Gastrocnemius medialis (tissue), 4 donors: ENCODE data around the gene CST3.

Experiments used
- POLR2A ChIP-seq, 2 donors: fragments of 450-650 bp; IDR thresholded peaks; one replicate each; pipeline ENCODE4 v1.6.1; 2017; ENCODE audit warnings: antibody characterized with exemption in 2 of 2, mild to moderate bottlenecking in 2 of 2, moderate library complexity in 2 of 2
- TF ChIP-seq, protein P1 (sequence below), 5 experiments: fragments of 450-650 bp in 3 of 5; fragments of 200-600 bp in 2 of 5; sonication (generic) in 2 of 5; IDR thresholded peaks in 4 of 5; conservative IDR thresholded peaks in 1 of 5; 1 replicate in 4 of 5; 2 replicates in 1 of 5; pipeline ENCODE4 v1.5.1; 2016 to 2019; ENCODE audit warnings: antibody characterized with exemption in 5 of 5, mild to moderate bottlenecking in 3 of 5, moderate library complexity in 3 of 5

DNA sequence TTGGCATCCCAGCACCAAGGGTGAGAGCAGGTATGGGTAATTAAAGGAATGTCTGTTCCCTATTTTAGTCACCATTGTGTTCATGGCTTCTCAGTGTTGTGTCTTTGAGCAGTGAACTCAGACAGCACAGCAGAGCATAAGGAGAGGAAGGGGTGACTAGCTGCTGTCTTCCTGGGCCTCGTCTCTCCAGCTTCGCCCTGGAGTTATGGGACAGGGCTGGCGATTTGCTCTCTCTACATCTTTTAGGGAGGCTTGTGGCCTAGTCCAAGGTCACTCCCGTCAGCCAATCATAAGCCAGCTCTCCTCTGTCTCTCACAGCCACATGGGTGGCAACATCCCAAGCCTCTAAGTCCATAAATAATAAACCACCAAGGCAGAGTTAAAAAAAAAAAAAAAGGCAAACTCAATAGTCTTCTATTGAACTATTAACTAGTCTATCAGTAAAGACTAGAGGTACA, 7.3 kb downstream of the CST3 start:
- TF ChIP-seq, protein P1, sequence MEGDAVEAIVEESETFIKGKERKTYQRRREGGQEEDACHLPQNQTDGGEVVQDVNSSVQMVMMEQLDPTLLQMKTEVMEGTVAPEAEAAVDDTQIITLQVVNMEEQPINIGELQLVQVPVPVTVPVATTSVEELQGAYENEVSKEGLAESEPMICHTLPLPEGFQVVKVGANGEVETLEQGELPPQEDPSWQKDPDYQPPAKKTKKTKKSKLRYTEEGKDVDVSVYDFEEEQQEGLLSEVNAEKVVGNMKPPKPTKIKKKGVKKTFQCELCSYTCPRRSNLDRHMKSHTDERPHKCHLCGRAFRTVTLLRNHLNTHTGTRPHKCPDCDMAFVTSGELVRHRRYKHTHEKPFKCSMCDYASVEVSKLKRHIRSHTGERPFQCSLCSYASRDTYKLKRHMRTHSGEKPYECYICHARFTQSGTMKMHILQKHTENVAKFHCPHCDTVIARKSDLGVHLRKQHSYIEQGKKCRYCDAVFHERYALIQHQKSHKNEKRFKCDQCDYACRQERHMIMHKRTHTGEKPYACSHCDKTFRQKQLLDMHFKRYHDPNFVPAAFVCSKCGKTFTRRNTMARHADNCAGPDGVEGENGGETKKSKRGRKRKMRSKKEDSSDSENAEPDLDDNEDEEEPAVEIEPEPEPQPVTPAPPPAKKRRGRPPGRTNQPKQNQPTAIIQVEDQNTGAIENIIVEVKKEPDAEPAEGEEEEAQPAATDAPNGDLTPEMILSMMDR (IDR thresholded peaks at IDR 0.05 in 4 of 5, conservative IDR thresholded peaks at IDR 0.05 in 1 of 5): no peak
- TF ChIP-seq POLR2A (IDR thresholded peaks at IDR 0.05): no peak
